ENCODE data around the gene NKAIN2.

DNA sequence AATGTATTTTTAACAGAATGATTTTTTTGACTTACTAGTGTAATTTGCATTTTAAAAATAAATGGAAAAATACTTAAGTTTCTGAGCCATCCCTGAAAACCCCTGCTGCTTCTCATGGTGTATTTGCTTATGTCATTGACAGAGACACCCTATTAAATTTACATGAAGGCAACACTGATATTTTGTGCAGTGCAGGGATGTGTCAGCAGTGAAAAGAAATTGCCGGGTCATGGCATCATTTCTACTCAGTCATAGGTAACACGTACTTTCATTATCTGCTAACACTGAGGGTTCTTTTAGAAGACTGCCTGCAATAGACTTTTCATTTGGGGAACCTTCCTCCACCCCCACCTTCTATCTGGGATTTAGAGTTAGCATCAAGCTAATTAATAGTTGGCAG is 1021.9 kb downstream of the NKAIN2 start:
- TF ChIP-seq, protein P1, sequence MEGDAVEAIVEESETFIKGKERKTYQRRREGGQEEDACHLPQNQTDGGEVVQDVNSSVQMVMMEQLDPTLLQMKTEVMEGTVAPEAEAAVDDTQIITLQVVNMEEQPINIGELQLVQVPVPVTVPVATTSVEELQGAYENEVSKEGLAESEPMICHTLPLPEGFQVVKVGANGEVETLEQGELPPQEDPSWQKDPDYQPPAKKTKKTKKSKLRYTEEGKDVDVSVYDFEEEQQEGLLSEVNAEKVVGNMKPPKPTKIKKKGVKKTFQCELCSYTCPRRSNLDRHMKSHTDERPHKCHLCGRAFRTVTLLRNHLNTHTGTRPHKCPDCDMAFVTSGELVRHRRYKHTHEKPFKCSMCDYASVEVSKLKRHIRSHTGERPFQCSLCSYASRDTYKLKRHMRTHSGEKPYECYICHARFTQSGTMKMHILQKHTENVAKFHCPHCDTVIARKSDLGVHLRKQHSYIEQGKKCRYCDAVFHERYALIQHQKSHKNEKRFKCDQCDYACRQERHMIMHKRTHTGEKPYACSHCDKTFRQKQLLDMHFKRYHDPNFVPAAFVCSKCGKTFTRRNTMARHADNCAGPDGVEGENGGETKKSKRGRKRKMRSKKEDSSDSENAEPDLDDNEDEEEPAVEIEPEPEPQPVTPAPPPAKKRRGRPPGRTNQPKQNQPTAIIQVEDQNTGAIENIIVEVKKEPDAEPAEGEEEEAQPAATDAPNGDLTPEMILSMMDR (IDR thresholded peaks at IDR 0.05) = no peak
- no peak for TF ChIP-seq ZFX (IDR thresholded peaks at IDR 0.05; ENCODE audit: borderline replicate concordance)

Measured in 22Rv1 (cell line).